ENCODE data around the gene MCRS1.

The MCRS1 gene

DNA sequence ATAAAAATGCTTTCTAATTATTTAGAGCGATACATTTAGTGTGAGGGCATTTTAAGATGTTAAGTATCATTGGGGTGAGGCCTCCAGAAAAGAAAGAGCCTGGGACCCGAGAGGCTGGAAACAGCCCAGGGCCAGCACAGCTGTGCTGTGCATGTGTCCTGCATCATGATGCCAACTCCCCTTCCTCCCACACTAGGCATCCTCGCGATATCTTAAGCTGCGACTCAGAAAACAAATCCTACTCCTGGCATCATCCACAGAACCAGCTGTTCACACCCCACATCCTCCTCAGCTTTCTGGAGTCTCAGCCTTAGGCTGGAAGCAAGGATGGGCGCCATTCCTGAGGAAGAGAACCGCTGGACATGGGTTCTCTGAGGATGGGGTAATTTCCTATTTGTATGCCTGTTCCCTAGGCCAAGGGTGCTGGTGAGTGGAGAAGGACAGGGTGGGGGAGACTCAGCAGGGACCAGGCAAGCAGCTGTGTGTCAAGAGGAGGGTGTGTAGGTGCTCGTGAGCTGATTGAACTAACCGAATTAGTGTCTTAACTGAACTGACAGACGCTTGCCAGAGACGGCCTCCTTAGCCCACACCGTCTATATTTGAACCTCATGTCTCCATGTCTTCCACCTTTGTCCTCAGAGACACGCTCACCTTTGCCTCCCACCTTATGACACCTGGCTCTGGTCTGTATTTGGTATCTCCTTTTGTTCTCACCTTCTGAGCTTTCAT is 15.6 kb upstream of the MCRS1 start:
- DNase-seq = peak in 22 of 58 donors; percentile 3 to 41 (median 16)

DNA sequence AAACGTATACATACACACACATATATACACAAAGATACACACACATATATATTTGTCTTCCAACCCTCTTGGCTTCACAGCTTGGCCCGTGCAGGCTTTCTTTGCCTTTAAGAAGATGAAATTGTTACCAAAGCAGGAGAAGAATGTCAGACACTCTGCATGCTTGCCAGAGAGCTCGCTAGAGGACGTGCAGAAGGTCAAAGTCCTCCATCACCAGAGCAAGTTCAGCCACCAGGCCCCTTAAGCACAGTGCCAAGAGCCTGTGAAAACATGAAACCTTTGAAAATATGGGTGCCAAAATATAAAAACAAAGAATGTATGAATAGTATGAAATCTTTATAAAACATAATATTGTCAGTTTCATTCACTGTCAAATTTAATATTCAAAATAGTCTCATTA is 14.9 kb upstream of the MCRS1 start:
- no peak for DNase-seq

DNA sequence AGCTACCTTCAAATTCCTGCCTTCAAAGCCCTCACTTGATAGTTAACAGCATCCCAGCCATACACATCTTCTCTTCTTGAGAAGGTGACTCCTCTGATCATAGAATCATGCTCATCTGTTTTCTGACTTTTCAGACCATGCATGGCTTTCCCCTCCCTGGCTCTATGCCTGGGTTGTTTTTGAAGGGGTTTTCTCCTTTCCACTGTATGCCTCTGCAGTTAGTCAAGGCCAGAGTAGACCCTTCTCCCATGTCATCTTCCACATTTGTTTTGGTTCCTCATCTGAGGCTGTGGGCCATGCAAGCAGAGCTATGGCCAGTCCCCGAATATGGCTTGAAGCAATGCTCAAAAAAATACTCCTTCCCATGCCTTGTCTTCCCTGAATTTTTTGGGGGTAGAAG is 14.3 kb upstream of the MCRS1 start:
- DNase-seq = no peak

DNA sequence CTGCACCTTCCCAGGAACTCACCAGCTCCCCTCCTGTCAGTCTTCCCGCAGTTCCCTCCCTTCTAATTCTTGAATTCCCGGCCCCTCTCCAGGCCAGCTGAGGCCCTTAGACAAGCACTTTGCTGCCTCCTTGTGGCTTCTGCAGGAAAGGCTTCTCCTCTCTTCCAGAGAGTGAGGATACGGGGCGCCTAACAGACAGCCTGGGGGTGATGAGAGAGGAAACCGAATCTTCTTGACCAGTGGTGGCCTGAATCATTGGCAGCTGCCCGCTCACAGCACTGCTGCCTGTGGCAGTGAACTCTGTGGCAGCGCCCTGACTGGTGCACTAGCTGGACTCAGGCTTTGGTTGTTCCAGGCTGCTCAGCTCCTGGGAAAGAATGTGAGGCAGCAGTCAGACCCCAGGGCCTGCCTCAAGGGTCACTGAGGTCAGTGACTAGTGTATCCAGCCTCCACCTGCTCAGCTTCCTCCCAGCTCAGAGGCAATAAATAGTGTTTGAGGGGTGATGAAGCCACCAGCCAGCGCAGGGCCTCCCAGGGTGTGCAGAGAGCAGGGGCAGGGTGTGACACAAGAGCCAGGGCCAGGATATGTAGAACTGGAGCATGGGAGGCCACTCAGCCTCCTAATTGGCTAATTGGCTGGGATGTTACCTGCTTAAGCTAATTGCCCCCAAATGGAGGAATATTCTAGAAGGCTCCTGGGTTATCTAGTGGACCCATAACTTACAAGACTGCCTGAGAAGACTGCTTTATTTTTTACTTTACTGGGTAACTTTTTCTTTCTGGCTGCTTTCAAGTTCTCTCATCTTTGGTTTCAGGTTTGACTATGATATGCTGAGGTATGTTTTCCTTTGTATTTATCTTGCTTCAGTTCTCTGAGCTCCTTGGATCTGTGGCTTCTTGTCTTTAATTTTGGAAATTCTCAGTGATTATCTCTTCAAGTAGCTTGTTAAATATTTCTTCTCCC is 12.9 kb upstream of the MCRS1 start:
- peak in 52 of 58 donors; percentile 11 to 86 (median 57) for DNase-seq

DNA sequence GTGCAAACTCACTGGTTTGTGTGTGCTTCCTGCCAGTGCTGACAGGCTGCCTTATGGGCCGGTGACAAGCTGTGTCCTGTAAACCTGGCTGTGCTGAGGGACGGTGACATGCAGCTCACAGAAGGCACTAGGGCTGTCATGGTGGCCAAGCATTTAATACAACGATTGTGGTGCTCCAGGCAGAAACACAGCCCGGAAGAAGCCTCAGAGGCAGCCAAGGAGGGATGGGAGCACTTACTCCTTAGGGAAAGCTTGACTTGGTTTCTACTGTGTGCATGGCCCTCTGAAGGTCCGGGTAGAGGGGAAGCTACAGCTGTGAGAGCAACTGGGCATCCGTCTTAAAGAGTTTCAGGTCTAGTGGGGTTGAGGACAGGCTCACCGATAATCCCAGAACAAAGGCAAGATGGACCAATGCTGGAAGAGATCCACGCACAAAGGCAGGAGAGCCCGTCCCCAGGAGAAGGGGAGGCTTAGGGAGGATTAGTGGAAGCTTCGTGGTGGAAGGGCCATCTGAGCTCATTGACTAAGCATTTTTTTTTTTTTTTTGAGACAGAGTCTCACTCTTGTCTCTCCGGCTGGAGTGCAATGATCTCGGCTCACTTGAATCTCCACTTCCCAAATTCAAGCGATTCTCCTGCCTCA is 10.7 kb upstream of the MCRS1 start:
- DNase-seq = no peak

DNA sequence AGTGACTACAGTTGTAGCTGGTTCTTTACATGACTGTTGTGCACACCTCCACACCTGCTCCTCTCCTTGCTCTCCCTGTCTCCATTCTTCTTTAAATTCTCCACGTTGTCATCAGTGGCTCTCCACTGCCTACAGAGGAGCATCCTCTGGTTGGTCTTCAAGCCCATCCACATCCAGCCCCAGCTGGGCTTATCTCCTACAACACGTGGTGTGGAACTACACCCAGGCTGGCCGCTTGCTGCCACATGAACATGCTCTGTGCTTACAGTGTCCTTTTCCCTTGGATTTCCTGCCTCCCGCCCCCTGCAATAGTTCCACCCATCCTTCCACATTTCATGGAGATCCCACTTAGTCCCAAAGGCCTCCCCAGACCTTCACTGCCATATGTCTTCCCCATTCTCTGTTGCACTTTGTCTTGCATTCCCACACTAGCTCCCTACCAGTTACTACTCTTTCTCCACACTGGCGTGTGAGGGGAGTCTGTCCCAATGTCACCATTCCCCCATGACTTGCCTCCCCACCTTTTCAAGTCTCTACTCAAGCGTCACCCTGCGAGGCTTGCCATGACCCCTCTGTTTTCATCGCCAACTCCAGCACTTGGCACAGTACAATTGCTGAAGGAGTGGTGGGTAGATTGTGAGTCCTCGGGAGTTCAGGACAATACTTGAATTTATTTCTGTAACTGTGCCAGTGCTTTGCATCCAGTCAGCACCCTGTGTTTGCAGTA is 9.8 kb upstream of the MCRS1 start:
- DNase-seq = no peak

DNA sequence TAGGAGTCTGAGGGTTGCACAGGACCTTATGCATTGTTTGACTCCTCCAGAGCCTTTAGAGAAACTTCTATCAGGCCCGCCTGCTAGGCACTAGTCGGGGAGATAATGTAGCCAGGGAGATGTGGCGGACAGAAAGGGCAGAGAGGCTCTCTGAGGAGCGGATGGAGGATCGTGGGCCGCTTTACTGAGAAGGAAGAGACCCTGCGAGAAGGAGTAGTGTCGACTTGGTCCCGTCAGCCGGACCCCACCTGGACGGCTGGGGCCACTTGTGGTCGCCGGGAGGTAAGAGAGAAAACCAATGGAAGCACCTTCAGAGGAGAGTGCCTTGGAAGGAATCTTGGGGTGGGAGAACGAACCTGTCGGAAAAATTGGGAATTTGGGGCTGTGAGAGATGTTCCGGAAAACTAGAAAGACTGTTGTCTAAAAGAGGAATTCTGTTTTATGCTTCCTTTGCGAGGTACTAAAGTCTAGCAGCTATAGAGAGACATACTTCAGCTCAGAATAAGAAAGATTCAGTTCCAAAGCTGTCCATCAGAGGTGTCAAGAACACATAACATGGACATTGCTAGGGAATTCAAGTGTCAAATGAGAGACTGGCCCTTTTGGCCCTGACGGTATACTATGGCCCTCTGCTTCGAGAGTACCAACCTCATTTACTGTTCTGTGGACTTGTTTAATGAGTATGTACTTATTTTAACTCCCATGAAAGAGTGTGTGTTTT is 660 bp upstream of the MCRS1 start:
- DNase-seq = peak in 1 of 58 donors; percentile 74

DNA sequence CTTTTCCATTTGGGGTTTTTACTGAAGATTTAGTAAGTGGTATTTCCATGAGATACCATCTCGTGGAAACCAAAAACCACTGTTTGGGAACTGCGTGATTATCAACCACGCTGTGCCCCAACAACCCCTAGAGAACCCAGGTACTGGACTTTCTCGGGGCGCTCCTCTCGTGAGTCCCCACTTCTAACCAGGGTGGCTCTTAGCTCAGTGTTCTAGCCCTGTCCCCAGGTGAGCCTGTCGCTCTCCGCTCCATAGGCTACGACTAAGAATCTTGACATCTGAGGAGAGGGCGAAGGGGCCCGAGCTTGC is 686 bp downstream of the MCRS1 start:
- no peak for DNase-seq

DNA sequence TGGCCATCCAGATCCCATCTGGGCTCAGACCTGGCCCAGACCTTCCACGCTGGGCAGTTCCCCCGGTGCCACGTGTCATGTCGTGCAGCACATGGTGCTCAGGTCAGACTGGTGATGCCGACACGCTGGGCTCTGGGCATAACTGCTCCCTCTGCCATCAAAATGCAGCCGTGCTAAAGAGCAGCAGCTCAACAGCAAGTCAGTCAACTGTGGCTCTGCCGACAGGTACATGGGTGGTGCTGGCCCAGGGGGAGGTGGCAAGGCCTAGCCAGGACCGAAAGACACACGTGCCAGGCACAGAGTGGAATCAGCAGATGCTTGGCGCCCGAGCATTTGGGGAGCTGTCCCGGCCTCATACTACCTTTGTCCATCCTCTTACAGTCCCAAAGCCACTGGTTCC is 1.6 kb downstream of the MCRS1 start:
- DNase-seq = no peak

DNA sequence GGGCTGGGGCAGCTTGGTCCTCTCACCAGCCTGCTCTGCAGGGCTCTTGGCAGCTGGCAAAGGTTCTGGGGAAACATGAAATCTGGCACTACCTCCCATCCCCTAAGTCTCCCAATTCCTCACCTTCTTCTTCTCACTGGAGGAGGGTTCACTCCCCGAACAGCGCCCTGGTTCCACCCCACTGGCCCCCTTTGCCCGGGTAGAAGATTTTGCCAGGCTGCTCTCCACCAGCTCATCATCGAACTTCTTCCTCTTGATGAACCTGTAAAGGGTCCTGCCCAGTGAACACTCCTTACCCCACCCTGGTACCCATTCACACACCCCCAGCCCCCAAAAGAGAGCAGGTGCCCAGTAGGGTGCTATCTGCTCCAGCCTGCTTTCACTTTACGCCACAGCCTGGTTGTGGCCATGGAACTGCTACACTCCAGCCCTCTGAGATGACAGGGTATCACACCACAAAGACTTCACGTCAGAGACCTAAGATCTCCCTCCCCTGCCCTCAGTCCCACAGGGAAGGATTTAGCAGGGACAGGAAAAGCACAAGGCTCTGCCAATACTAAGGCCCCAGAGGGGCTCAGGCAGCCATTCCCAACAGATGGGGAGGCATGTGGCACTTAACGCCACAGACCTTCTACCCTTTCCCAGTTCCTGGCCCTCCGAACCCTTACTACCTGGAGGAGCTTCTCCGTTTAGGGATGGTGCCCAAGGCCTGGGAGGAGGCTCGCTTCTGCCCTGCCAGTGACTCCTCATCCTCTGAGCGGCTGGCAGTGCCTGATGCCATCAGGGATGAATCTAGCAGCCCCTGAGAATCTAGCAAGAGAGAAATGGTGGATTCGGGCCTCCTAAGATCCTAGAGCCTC is 2.3 kb downstream of the MCRS1 start:
- no peak for DNase-seq

DNA sequence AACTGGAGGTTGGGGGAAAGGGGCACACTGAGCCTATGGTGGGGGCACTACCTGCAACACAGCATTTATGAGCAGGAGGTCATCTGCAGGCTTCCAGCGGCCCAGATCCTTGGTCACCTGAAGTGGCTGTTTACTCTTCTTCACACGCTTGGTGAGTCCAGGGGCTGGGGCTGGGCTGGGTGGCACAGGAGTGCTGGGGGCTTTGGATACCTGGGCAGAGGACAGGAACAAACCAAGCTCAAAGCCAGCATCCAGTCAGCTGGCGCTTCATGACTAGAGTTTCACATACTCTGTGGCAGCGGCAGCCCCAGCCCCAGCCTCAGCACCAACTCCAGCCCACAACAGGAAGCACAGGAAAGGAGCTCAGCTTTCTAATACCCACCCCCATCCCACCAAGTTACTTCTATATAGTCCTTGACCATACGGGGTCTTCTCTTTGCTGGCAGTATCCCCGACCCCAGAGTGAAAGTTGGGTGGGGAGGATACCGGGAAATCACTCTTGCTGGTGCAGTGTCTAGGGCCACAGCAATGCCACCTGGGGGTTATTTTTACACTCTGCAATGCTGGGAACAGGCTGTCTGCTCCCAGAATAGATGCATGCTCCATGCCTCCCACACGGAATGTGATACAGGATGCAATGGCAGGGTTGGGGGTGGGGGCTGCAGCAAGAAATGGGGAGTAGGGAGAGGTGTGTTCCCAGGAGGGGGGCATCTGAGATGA is 3.1 kb downstream of the MCRS1 start:
- DNase-seq = peak in 38 of 58 donors; percentile 14 to 79 (median 49)

DNA sequence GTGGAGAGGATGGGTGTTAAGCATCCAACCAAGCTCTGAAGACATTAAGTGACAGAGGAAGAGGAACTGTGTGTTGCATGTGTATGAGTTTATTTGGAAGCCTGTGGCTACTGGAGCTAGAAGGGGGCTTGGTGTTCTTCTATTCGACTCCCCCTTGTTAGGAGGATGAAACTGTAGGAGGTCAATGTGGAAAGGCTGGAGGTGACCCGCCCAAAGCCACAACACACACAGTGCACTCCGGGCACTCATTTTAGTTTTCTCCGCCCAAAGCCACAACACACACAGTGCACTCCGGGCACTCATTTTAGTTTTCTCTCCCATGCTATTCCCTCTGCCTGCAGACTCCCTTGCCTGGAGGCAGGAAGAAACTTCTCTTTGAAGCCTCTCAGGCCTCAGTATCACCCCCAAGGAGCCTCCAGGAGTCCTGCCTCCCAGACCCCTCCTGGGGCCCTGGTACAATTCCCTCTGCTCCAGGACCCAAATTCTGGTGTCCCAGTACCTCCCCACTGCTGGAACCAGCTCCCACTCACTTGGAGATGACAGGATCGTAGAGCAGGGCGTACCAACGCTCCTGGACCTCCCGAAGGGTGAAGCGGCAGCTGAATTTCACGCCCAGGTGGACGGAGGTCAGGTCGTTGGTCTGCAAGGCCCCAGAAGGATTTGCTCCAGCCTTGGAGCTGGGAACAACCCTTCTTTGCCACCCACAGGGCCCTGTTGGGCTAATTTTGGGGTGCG is 3.8 kb downstream of the MCRS1 start:
- DNase-seq = no peak

DNA sequence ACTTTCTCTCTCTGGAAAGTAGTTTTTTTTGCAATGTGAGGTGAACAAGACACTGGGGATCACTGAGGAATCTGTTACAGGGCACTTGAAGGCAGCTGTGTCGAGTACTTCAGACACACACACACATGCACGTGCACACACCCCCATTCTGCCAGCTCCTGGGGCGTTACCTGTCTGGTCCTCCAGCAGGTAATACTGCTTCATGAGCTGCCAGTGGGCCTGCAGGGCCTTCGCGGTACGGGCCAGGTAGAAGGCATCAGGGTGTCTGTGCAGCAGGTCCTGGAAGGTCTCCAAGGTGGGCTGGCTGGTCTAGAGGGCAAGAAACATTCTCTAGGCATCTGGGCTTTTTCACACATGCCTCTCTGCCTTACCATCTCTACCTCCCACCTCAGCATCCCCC is 5.1 kb downstream of the MCRS1 start:
- DNase-seq = no peak

DNA sequence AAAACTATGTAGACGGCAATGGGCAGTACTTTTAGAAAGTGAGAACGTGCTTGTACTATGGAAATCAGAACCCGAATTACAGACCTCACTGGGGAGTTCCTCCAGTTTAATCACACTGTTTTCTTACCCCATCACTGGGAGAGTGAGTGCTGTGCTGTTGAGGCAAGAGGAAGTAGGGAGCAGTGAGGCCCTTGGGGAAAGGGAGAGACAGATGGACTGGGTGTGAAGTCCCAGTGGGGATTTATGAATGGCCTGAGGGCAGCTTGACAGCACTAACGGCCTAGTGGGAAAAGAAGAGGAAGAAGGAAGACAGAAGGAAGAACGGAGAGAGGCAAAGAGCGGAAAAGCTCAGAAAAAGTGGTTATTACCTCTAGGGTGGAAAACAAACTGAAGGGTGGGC is 5.7 kb downstream of the MCRS1 start:
- no peak for DNase-seq

DNA sequence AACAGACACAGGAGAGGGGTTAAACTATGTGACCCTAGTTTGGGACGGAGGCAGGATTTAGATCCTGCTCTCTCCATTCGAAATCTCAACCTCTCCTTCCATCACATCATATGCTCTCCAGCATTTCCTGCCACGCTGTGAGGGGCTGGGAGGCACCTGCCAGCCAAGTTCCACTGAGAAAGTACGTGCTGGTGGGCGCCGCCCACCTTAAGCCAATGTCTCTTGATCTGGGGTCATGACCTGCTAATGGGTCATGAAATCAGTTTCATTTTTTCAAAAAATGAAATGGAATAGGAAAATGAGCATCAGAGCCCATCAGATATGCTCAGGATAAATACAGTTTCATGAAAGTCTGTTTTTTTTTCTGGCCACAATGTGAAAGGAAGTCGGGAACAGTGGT is 7.2 kb downstream of the MCRS1 start:
- no peak for DNase-seq

DNA sequence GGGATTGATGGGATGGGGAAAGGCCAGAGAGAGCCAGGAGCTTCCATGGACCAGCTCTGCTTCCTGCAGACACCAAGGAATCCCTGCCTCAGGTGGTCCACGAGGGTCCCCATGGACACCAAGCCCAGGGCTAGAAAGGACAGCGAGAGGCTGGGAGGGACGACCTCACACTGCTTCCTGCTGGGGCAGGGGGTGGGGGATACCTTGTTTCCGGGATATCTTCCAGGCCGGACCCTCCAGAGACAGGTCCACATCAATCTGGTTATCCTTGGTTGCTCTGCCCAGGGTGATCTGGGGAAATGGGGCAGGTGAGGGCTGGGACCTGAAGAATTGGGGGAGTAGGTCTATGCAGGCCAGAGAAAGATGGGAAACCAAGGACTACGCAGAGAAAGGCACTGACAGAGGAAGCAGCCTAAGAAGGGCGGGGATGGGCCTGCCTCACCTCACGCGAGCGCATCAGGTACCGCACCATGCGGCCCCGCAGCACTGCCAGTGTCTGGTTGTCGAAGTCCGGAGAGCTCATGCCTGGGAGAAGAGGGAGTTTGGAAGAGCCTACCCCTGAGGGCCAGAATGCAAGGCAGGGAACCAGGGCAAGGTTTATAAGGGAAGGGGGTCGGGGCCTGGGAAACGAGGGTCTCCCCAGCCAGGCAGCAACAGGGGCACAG is 8.8 kb downstream of the MCRS1 start:
- DNase-seq = no peak

DNA sequence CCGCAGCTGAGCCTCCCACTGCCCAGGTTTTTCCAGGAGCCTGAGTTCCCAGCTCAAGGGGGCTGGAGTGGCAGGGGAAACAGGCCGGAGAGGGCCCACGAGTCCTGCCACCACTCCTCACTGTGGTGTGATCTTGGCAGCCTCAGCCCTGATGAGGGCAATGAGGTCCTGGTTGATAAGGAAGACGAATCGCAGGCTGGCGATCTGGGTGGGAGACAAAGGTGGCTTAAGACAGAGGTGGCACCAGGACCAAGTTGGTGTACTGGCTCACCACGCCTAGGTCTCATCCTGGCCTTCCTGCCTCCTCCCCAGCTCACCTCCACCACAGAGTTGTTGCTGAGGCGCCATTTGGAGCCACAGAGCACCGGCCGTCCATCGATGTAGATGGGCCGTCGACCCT is 9.4 kb downstream of the MCRS1 start:
- DNase-seq = no peak

DNA sequence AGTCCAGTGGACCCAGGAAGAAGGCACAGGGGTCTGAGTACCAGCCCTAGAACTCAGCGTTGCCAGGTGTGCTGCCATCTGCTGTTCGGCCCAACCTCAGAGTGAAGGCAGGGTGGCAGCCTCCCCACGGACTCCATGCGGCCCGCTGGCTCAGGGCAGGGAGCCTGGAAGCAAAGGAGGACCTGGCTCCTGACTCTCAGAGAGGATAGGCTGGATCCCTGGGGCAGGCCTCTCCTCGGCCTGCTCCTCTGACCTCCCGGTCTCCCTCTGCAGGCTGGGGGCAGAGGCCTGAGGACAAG is 10.1 kb downstream of the MCRS1 start:
- DNase-seq = peak in 4 of 58 donors; percentile 9 to 19 (median 16)
